GM19467 (cell line): ENCODE data around the gene PPIP5K2.
"Not testable (repeated sequence)": the region's sequence is repeated elsewhere in the genome, so short reads cannot be mapped to it uniquely, and the experiment has no call there.

Experiments used
- ATAC-seq: cut with Tn5 transposase; IDR thresholded peaks from one replicate; pipeline ENCODE4 v1.9.1; 2021; ENCODE audit warnings: mild to moderate bottlenecking, moderate library complexity; ENCODE audit not compliant: unreplicated experiment

Gene PPIP5K2

DNA sequence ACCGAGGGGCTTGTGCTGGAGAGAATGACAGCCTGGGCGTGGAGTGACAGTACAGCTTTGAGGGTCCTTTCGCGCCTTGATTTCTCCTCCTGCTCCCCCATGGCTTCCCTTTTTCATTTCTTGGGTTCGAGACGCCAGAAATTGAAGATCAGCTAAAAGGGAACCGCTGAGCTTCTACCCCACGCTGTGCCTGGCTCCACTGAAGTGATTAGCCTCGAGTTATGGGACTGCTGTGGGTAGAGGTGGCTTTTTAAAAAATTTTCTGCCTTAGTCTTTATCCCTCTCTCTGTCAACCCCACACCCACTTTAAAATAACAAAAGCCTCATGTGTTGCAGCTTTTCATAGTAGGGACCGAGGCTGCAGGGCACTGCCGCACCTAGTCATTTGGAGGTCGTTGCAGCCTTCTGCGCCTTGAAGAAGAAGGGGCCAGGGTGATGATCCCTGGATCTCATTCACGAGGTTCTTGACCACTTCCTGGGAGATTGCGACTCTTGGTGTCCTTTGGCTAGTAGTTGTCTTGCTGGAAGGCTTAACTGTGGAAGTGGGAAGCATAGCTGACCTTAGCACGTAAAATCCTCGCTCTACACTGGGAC lies 603 bp downstream of the PPIP5K2 start:
- no peak for ATAC-seq

DNA sequence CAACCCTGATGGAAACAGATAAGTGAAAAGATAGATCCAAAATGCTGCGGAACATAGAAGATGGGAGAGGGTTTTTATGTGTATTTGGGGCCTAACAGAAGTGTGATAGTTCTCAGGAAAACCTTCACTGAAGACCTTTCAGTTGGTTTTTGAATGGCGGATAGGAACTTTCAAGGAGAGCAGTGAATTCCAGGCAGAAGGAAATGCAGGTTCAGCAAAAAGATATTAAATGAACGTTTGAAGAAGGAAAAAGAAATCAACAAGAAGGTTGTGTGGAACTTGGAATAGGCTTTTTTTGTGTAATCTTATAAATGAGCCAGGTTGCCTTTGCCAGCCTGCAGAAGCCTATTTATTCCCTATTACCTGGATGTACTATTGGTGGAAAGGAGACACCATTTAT lies 2.1 kb downstream of the PPIP5K2 start:
- no peak for ATAC-seq

DNA sequence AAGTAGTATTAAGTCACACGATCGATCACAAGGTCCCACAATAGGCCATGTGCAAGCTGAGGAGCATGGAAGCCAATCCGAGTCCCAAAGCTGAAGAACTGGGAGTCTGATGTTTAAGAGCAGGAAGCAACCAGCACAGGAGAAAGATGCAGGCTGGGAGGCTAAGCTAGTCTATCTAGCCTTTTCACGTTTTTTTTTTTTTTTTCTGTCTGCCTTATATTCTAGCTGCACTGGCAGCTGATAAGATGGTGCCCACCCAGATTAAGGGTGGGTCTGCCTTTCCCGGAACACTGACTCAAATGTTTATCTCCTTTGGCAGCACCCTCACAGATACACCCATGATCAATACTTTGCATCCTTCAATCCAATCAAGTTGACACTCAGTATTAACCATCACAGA lies 6.5 kb downstream of the PPIP5K2 start:
- ATAC-seq: no peak

DNA sequence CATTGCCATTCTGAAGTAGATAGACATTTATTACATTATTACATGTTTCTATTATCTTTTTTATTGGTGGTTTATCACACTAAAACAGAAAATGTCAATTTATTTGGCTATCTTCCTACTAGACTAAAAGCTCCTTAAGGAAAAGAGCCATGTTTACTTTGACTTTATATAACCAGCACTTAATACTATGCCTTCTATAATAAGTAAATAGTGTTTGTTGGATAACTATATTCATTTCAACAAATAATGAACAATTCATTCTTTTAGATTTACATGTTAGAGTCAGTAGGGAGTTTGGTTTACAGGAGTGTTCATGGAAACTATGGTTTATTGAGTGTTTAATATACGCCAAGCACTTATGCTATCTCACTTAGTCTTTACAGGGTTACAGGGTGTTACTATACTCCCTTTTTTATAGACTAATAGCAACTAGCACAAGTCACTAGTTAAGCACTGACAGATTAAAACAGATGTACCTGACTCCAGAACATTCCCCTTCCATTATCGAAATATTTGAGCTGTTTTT lies 7.3 kb downstream of the PPIP5K2 start:
- ATAC-seq: no peak

DNA sequence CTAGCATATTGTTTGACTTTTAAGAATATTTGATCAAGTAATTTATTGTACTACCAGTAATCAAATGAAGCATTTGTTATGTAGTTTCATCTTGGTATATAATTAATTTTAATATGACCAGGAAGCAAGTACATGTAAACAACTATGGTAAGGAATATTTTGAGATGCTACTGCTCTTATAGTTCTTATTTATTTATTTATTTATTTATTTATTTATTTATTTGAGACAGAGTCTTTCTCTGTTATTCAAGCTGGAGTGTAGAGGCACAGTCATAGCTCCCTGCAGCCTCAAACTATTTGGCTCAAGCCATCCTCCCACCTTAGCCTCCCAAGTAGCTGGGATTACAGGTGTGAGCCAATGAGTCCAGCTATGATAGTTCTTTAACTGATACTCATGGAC lies 8.1 kb downstream of the PPIP5K2 start:
- ATAC-seq: no peak

DNA sequence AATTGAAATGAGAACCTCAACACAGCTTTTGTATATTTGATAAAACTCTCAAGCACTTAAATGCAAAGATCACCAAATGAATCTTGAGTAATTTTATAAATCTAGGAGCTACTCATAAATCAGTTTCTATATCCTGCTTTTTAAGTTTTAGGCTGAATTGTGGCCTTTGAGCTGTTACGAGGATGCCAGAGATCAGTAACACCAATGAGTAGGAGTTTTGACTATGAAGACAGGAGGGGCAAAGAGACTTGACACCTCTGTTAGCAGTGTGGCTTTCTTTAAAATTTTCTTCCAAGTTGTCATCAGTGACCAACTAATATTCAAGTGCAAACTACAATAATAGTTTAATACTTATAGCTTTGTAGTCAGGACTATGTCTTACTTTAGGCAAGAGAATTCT lies 12.6 kb downstream of the PPIP5K2 start:
- no peak for ATAC-seq

DNA sequence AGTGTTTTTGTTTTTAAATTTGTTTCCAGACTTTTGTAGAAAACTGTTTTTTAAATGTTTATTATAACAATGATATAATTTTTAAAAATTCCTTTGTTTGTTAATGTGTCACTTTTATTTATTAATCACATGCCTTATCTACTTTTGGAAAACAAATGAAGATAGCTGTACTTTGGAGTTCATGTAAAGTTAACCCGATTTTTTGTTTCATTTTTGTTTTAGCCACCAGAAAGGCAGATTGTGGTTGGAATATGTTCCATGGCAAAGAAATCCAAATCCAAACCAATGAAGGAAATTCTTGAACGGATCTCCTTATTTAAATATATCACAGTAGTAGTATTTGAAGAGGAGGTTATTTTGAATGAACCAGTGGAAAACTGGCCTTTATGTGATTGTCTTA lies 13.1 kb downstream of the PPIP5K2 start:
- ATAC-seq: no peak

DNA sequence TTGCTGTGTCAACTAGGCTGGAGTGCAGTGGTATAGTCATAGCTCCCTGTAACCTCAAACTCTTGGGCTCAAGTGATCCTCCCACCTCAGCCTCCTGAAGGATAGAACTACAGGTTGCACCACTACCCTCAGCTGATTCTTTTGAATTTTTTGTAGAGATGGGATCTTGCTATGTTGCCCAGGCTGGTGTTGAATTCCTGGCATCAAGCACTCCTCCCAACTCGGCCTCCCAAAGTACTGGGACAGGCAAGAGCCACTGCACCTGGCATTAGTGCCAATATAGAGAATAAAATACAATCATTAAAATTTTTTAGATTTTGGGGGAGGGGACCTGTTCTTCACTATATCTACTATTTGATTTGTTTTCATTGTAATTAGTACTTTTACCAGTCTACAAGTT lies 15.4 kb downstream of the PPIP5K2 start:
- no peak for ATAC-seq

DNA sequence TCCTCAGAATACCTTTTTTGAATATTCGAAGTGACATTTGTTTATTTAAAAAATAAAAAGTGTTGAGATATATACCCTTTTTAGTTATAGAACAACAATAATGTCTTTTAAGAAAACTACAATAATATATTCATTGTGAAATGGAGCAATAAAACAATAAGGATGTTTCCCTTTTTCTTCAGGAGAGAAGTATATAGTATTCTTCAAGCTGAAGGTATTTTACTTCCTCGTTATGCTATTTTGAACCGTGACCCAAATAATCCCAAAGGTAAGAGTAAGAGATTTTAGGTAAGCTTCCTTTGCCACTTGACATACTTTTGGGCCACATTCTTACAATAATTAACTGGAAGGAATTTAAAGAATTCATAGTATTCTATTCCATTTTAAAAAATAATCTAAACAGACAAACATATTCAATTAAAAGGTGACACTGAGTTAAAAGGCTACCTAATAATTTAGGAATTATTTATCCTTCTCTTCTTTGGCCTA lies 18.1 kb downstream of the PPIP5K2 start:
- no peak for ATAC-seq

DNA sequence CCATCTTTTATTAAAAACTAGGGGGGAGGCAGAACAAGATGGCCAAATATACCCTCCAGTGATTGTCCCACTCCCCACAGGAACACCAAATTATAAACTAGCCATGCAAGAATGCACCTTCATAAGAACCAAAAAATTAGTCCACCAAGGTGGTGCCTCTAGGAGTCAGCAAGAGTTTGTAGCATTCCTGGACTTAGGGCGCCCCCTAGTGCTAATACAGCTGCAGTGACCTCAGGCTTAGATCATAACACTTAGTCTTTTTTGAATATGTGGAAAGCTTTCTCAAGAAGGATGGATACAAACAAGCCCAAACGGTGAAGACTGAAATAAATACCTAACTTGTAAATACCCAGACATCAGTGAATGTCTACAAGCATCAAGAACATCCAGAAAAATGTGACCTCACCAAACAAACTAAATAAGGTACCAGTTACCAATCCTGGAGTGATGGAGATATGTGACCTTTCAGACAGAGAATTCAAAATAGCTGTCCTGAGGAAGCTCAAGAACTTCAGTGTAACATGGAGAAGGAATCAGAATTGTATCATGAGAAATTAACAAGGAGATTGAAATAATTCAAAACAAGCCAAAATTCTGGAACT lies 19.3 kb downstream of the PPIP5K2 start:
- peak; percentile 96 for ATAC-seq

DNA sequence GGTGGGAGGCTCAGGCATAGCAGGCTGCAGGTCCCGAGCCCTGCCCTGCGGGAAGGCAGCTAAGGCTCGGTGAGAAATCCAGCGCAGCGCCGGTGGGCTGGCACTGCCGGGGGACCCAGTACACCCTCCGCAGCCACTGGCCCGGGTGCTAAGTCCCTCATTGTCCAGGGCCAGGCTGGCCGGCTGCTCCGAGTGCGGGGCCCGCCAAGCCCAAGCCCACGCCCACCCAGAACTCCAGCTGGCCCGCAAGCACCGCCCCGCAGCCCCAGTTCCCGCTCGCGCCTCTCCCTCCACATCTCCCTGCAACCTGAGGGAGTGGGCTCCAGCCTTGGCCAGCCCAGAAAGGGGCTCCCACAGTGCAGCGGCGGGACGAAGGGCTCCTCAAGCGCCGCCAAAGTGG lies 22.0 kb downstream of the PPIP5K2 start:
- ATAC-seq: not testable (repeated sequence)

DNA sequence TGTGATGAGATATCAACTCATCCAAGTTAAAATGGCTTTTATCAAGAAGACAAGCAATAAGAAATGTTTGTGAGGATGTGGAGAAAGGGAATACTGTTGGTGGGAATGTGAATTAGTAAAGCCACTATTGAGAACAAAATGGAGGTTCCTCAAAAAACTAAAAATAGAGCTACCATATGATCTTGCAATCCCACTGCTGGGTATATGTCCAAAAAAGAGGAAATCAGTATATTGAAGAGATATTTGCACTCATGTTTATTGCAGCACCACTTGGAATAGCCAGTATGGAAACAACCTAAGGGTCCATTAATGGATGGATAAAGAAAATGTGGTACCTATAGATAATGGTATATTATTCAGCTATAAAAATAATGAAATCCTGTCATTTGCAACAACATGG lies 25.1 kb downstream of the PPIP5K2 start:
- ATAC-seq: no peak

DNA sequence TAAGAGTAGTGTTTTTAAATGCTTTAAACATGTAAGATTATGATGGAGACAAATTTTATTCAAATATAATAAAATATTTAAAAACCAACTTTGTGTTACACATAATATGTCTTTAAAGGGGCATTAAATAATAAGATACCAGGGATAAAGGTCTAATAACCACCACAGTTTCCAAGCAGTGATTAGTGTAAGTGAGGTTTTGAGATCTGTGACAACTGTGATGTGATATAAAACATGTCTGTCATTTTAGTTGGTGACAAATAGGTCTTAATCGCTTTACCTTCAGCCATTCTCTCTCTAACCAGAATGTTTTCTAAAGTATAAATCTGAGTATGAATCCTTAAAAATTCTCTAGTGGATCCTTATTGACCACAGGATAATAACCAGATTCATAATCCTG lies 28.1 kb downstream of the PPIP5K2 start:
- no peak for ATAC-seq

DNA sequence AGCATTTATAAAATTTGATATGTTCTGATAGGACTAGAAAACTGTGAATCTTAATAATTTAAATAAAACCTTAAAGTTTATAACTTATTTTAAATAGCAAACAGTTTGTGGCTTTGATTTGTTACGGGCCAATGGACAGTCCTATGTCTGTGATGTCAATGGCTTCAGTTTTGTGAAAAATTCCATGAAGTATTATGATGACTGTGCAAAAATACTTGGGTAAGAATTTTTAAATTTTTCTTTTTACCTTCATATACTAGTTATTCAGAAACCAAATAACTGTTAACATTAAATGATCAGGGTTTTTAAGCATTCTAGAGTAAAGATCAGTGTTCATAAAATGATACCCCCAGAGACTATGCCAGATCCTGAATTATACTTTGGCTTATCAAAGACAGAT lies 31.1 kb downstream of the PPIP5K2 start:
- no peak for ATAC-seq

DNA sequence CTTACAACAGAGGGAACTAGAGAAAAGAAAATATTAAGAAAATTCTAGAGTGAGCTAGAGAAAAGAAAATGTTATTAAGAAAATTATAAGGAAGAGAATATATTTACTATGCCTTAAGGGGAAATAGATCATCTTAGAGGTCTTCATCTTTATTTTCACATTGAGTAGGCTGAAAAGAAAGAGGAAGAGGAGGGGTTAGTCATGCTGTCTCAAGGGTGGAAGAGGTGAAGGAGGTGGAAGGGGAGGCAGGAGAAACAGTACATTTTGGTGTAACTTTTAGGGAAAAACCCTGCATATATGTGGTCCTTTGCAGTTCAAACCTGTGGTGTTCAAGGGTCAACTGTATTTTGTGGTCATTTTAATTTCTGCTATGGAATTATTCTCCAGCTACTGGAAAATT lies 46.6 kb downstream of the PPIP5K2 start:
- no peak for ATAC-seq

DNA sequence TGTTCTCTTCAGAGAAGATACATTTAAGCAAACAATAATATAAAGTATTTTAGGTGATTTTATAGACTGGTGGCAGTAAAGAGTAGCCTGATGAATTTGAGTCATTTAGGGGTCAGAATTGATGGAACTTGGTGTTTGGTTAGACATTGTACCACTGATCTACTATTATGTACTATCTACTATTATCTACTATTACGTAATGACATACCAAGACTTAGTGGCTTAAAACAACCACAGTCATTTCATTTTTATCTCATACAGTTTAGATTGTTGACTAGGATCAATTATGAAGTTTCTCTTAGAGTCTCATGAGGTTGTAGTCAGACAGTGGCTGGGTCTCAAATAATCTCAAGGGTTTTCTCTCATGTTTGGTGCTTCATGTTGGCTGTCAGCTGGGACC lies 54.0 kb downstream of the PPIP5K2 start:
- no peak for ATAC-seq

DNA sequence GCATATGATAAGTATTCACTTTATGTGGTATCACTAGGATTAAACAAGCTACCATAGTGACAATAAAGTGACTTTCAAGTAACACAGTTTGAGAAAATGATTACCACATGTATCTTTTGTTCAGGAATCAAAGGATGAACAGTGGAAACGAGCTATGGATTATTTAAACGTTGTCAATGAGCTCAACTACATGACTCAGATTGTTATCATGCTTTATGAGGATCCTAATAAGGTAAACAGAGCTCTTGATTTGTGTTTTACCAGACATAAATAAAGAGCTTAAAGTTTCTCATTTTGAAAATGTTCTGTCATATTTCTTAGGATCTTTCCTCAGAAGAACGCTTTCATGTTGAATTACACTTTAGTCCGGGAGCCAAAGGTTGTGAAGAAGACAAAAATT lies 57.4 kb downstream of the PPIP5K2 start:
- ATAC-seq: no peak

DNA sequence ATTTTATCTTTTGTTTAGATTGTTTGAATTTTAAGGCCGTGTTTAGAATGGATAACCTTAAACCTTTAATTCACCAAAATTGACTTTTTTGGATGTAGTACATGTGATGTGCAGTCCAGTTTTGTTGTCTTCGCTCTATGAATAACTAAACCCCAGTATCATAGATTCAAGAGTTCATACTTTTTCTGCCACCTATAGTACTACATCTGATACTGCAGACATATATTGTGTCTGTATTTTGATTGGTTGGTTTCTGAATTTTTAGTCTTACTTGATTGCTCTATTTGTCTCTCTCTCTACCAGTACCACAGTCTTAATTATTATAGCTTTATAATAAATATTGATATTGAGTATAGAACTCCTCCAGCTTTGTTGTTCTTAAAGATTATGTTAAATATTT lies 58.1 kb downstream of the PPIP5K2 start:
- no peak for ATAC-seq

DNA sequence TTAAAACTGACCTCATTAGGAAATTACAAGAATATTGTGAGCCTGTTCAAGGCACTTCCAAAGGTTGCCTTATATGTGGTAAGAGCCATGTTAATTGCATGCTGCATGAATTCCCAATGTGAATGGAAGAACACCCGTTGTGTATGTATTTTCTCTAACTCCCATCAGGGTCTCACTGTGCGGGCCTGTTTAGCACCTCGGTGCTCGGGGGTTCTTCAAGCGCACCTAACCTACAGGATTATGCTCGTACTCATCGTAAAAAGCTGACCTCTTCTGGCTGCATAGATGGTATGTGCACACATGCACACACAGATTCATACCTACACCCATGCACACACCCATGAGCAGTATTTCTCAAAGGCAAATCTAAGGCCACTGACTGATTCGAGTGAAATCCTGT lies 66.1 kb downstream of the PPIP5K2 start:
- ATAC-seq: no peak

DNA sequence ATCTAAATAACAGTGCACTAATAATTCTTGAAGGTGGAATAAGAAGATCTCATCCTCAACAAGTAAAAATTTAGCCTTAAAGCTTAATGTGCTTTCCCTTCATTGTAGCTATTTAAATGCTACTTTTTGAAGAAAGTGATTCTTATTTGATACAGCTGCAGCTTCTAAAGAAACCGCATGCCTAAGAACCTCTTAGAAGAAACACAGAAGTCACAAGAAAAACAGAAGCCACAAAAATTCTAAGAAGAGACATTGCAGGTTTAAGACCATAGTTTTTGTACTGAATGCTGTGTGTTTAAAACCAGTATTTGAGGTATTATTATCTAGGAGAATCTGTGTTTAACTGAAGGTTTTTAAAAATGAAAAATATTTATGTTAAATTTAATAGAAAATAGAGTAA lies 68.3 kb downstream of the PPIP5K2 start:
- ATAC-seq: no peak

DNA sequence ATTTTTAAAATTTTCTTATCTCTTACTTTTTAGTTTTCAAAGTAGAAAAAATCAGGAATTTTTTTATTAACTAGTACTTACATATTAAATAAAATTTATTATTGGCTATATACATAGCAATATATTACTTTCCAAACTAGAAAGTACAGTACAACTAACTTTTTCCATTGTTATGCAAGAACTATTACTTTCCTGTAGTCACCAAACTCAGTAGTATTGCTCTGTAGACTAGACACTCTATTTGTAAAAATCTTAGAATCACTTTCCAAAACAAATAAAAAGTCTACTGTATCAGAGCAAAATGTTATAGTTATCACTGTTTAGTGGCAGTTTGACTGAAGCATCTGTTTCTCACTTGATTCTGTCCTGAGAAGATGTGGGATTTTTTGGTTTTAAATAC lies 83.1 kb downstream of the PPIP5K2 start:
- ATAC-seq: no peak

DNA sequence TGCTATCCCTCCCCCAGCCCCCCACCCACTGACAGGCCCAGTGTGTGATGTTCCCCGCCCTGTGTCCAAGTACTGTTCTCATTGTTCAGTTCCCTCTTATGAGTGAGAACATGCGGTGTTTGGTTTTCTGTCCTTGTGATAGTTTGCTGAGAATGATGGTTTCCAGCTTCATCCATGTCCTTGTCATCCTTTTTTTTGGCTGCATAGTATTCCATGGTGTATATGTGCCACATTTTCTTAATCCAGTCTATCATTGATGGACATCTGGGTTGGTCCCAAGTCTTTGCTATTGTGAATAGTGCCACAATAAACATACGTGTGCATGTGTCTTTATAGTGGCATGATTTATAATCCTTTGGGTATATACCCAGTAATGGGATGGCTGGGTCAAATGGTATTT lies 84.9 kb downstream of the PPIP5K2 start:
- ATAC-seq: not testable (repeated sequence)
